Measurements from ENCODE around the gene TUBE1. TPM values are rescaled to one million over a fixed set of nuclear protein-coding genes. Genes with fewer than 3 reads are reported as not detected.
"Not testable (repeated sequence)": the region's sequence is repeated elsewhere in the genome, so short reads cannot be mapped to it uniquely, and the experiment has no call there.

TUBE1 gene
- total RNA-seq, 4 donors from 2014 or later = 6.1 to 14.7 (median 10.0) TPM

GRCh38 chr6:112061605-112062004 lies 25.7 kb downstream of the TUBE1 start:
- TF ChIP-seq CTCF (IDR thresholded peaks at IDR 0.05 in 4 of 5, conservative IDR thresholded peaks at IDR 0.05 in 1 of 5) (no peak), POLR2A (IDR thresholded peaks at IDR 0.05) (no peak)
- Histone ChIP-seq H3K27ac (no peak overlapping the region), H3K36me3 (no peaks in the 10 kb centered on the region), H3K27me3 (no peaks in the 10 kb centered on the region), H3K4me1 (no peaks in the 10 kb centered on the region), H3K4me3 (no peak overlapping the region), H3K9me3 (no peaks in the 10 kb centered on the region)
- intact Hi-C loops (cut with DNase I; ENCODE audit: low total_unique reads) (no loop called here), in situ Hi-C loops (cut with MboI; ENCODE audit: low sequenced_read_pairs in 4 of 4) (loop anchor here in 1 of 4 donors (25.0 kb wide), 1 partner anchor 799 kb away; a partner anchor contains a TSS)
- DNase-seq (no peak), ATAC-seq (no peak)

- in situ Hi-C loops (cut with MboI; ENCODE audit: low sequenced_read_pairs in 4 of 4) = loop anchor here in 1 of 4 donors (25.0 kb wide), 1 partner anchor 796 kb away; a partner anchor contains a TSS
- Histone ChIP-seq H3K36me3 (no peaks in the 10 kb centered on the region), H3K27ac (no peak overlapping the region), H3K27me3 (no peaks in the 10 kb centered on the region), H3K4me1 (no peaks in the 10 kb centered on the region), H3K9me3 (no peaks in the 10 kb centered on the region), H3K4me3 (no peak overlapping the region)
- no peak for TF ChIP-seq POLR2A (IDR thresholded peaks at IDR 0.05)
- TF ChIP-seq CTCF (IDR thresholded peaks at IDR 0.05 in 4 of 5, conservative IDR thresholded peaks at IDR 0.05 in 1 of 5) = no peak
- ATAC-seq = no peak
- intact Hi-C loops (cut with DNase I; ENCODE audit: low total_unique reads) = no loop called here
- no peak for DNase-seq
Observed at GRCh38 chr6:112058243-112059032, 28.8 kb downstream of the TUBE1 start.

- Histone ChIP-seq H3K9me3 (no peaks in the 10 kb centered on the region), H3K27me3 (no peaks in the 10 kb centered on the region), H3K4me3 (no peak overlapping the region), H3K27ac (no peak overlapping the region), H3K36me3 (no peaks in the 10 kb centered on the region), H3K4me1 (no peaks in the 10 kb centered on the region)
- no peak for ATAC-seq
- DNase-seq = no peak
- TF ChIP-seq CTCF (IDR thresholded peaks at IDR 0.05 in 4 of 5, conservative IDR thresholded peaks at IDR 0.05 in 1 of 5) (no peak), POLR2A (IDR thresholded peaks at IDR 0.05) (no peak)
- intact Hi-C loops (cut with DNase I; ENCODE audit: low total_unique reads) = no loop called here
- in situ Hi-C loops (cut with MboI; ENCODE audit: low sequenced_read_pairs in 4 of 4) = loop anchor here in 1 of 4 donors (25.0 kb wide), 1 partner anchor 792 kb away; a partner anchor contains a TSS
Observed at GRCh38 chr6:112054555-112055190, 32.6 kb downstream of the TUBE1 start.

- Histone ChIP-seq H3K27ac (no peak within 1 kb of the TSS), H3K4me3 (no peak within 1 kb of the TSS), H3K36me3 (no peaks in the 10 kb centered on the region), H3K27me3 (no peaks in the 10 kb centered on the region), H3K4me1 (no peaks in the 10 kb centered on the region), H3K9me3 (no peaks in the 10 kb centered on the region)
- intact Hi-C loops (cut with DNase I; ENCODE audit: low total_unique reads) = no loop called here
- in situ Hi-C loops (cut with MboI; ENCODE audit: low sequenced_read_pairs in 4 of 4) = loop anchor here in 1 of 4 donors (25.0 kb wide), 1 partner anchor 792 kb away; a partner anchor contains a TSS
- DNase-seq (no peak), ATAC-seq (no peak)
- TF ChIP-seq POLR2A (IDR thresholded peaks at IDR 0.05) = no peak
- no peak for TF ChIP-seq CTCF (IDR thresholded peaks at IDR 0.05 in 4 of 5, conservative IDR thresholded peaks at IDR 0.05 in 1 of 5)
Observed at GRCh38 chr6:112054001-112054400, 33.3 kb downstream of the TUBE1 start, which contains the start of gene CCN6. TSS of gene CCN6 (plus strand) at chr6:112054104. CDS start at chr6:112054358, 254 bp downstream.

- H3K27me3 ChIP-seq; H3K9me3 ChIP-seq; H3K27ac ChIP-seq; H3K4me3 ChIP-seq; H3K36me3 ChIP-seq; H3K4me1 ChIP-seq; intact Hi-C loops (cut with DNase I; ENCODE audit: low total_unique reads); DNase-seq; ATAC-seq: not testable (repeated sequence)
- in situ Hi-C loops (cut with MboI; ENCODE audit: low sequenced_read_pairs in 4 of 4) = loop anchor here in 1 of 4 donors (25.0 kb wide), 1 partner anchor 789 kb away; a partner anchor contains a TSS
Observed at GRCh38 chr6:112051251-112051740, 36.0 kb downstream of the TUBE1 start.
